GM12878 (cell line): ENCODE results near the gene SPSB2. TPM values are rescaled to one million over a fixed set of nuclear protein-coding genes. Genes with fewer than 3 reads are reported as not detected.
A peak's percentile ranks its signal among the peaks of the same experiment; 100 is the strongest.

Experiments used
- BACH1 ChIP-seq: fragments of 450-650 bp; IDR thresholded peaks from 2 replicates; pipeline ENCODE4 v1.6.1; 2017; ENCODE audit warnings: mild to moderate bottlenecking, borderline replicate concordance
- BMI1 ChIP-seq: fragments of 450-650 bp; IDR thresholded peaks from 2 replicates; pipeline ENCODE4 v1.6.1; 2016; ENCODE audit warnings: mild to moderate bottlenecking, moderate library complexity, borderline replicate concordance
- BRCA1 ChIP-seq: IDR thresholded peaks from 2 replicates; pipeline ENCODE4 v1.6.1; 2011; ENCODE audit warnings: low read depth, low read length, improper control_type of control experiment
- CHD4 ChIP-seq: fragments of 200-600 bp; sonication (generic); IDR thresholded peaks from 2 replicates; pipeline ENCODE4 v1.6.1; 2016; ENCODE audit warnings: mild to moderate bottlenecking
- EED ChIP-seq: sonication (generic); IDR thresholded peaks from 2 replicates; pipeline ENCODE4 v1.6.1; 2016; ENCODE audit warnings: antibody characterized with exemption, low read depth
- EGR1 ChIP-seq, 2 experiments: IDR thresholded peaks; 1 replicate in 1 of 2; 2 replicates in 1 of 2; pipeline ENCODE4 v1.6.1; 2011 to 2012; ENCODE audit warnings: low read depth in 2 of 2, low read length in 2 of 2, borderline replicate concordance in 1 of 2, mild to moderate bottlenecking in 1 of 2, moderate library complexity in 1 of 2
- ESRRA ChIP-seq: IDR thresholded peaks from 2 replicates; pipeline ENCODE4 v1.6.1; 2012; ENCODE audit warnings: mild to moderate bottlenecking, low read length, improper control_type of control experiment
- HDAC6 ChIP-seq: fragments of 200-600 bp; sonication (generic); IDR thresholded peaks from one replicate; pipeline ENCODE4 v1.8.0; 2017; ENCODE audit warnings: antibody characterized with exemption; ENCODE audit not compliant: unreplicated experiment
- HDGF ChIP-seq: fragments of 450-650 bp; IDR thresholded peaks from 2 replicates; pipeline ENCODE4 v1.6.1; 2016; ENCODE audit warnings: antibody characterized with exemption
- IKZF1 ChIP-seq: fragments of 450-650 bp; conservative IDR thresholded peaks from 2 replicates; pipeline ENCODE4 v1.6.1; 2017; ENCODE audit warnings: antibody characterized with exemption, mild to moderate bottlenecking
- IRF4 ChIP-seq: IDR thresholded peaks from 2 replicates; pipeline ENCODE4 v1.6.1; 2011; ENCODE audit warnings: low read depth, low read length
- KLF5 ChIP-seq: fragments of 450-650 bp; IDR thresholded peaks from 2 replicates; pipeline ENCODE4 v1.6.1; 2014; ENCODE audit warnings: mild to moderate bottlenecking; ENCODE audit not compliant: partially characterized antibody
- MEF2B ChIP-seq: fragments of 450-650 bp; IDR thresholded peaks from 2 replicates; pipeline ENCODE4 v1.6.1; 2018; ENCODE audit warnings: mild to moderate bottlenecking, moderate library complexity; ENCODE audit not compliant: partially characterized antibody, poor library complexity, severe bottlenecking
- MTA2 ChIP-seq: fragments of 450-650 bp; IDR thresholded peaks from 2 replicates; pipeline ENCODE4 v1.6.1; 2016; ENCODE audit warnings: low read depth, mild to moderate bottlenecking, moderate library complexity
- PAX5 ChIP-seq: IDR thresholded peaks from 2 replicates; pipeline ENCODE4 v1.6.1; 2011; ENCODE audit warnings: low read depth, low read length, borderline replicate concordance
- POLR2A ChIP-seq: IDR thresholded peaks from 2 replicates; pipeline ENCODE4 v1.6.1; 2011; ENCODE audit warnings: low read depth, mild to moderate bottlenecking, low read length
- POU2F2 ChIP-seq: IDR thresholded peaks from 3 replicates; pipeline ENCODE4 v1.6.1; 2011; ENCODE audit warnings: low read depth, mild to moderate bottlenecking, low read length, borderline replicate concordance
- RUNX3 ChIP-seq: IDR thresholded peaks from 2 replicates; pipeline ENCODE4 v1.6.1; 2012; ENCODE audit warnings: low read length, inconsistent platforms
- TAF1 ChIP-seq: IDR thresholded peaks from 2 replicates; pipeline ENCODE4 v1.6.1; 2011; ENCODE audit warnings: mild to moderate bottlenecking, low read depth, low read length, borderline replicate concordance
- TCF12 ChIP-seq: IDR thresholded peaks from 2 replicates; pipeline ENCODE4 v1.6.1; 2011; ENCODE audit warnings: low read depth, mild to moderate bottlenecking, low read length
- TCF3 ChIP-seq: IDR thresholded peaks from 2 replicates; pipeline ENCODE4 v1.6.1; 2012; ENCODE audit warnings: low read depth, mild to moderate bottlenecking, low read length, borderline replicate concordance; ENCODE audit not compliant: insufficient read depth
- YBX1 ChIP-seq: fragments of 450-650 bp; IDR thresholded peaks from 2 replicates; pipeline ENCODE4 v1.6.1; 2016; ENCODE audit warnings: antibody characterized with exemption
- YY1 ChIP-seq: IDR thresholded peaks from 2 replicates; pipeline ENCODE4 v1.6.1; 2011; ENCODE audit warnings: low read depth, mild to moderate bottlenecking, low read length
- ZNF207 ChIP-seq: fragments of 450-650 bp; IDR thresholded peaks from 2 replicates; pipeline ENCODE4 v1.6.1; 2014; ENCODE audit warnings: antibody characterized with exemption, mild to moderate bottlenecking, borderline replicate concordance
- ZNF217 ChIP-seq: fragments of 450-650 bp; IDR thresholded peaks from 2 replicates; pipeline ENCODE4 v1.6.1; 2017; ENCODE audit warnings: antibody characterized with exemption, mild to moderate bottlenecking
- ZNF24 ChIP-seq: fragments of 450-650 bp; IDR thresholded peaks from 2 replicates; pipeline ENCODE4 v1.6.1; 2017; ENCODE audit warnings: antibody characterized with exemption, mild to moderate bottlenecking
- polyA plus RNA-seq, 11 experiments: library from polyadenylated mRNA; depleted of rRNA in 4 of 11; unstranded in 6 of 11; stranded (reverse) in 5 of 11; fragments of >200 nt; fragmentation: Nextera tagmentation in 4 of 11; fragmentation: Illumina TruSeq in 1 of 11; extraction: Ambion mirVana in 4 of 11; extraction: Trizol in 1 of 11; gene quantifications; 1 replicate in 1 of 11; 2 replicates in 10 of 11; pipeline versions ENCODE4 v1.2.1 to v1.2.3, GENCODE V29; 2011 to 2016; ENCODE audit warnings: inconsistent platforms in 2 of 11, missing spikeins in 2 of 11, low read depth in 1 of 11
- total RNA-seq, 4 experiments: library from RNA; depleted of rRNA in 3 of 4; stranded (reverse); fragments of >200 nt in 3 of 4; fragmentation: Illumina TruSeq in 1 of 4; extraction: Trizol in 1 of 4; gene quantifications; 2 replicates each; pipeline versions ENCODE4 v1.2.1 to v1.2.3, GENCODE V29; 2013 to 2021
- TF ChIP-seq, protein P1 (sequence below): fragments of 450-650 bp; IDR thresholded peaks from 2 replicates; pipeline ENCODE4 v1.6.1; 2016; ENCODE audit warnings: mild to moderate bottlenecking
- TF ChIP-seq, protein P2 (sequence below): fragments of 150-350 bp; IDR thresholded peaks from 2 replicates; pipeline ENCODE4 v1.6.1; 2014; ENCODE audit warnings: mild to moderate bottlenecking, low read depth, low read length

SPSB2 gene
- total and polyA plus RNA-seq, 10 of the 15 experiments (the other 5 are each of a cell fraction or from before 2014, with no cell fraction given), result 0.08 to 5.6 (median 2.7) TPM

DNA sequence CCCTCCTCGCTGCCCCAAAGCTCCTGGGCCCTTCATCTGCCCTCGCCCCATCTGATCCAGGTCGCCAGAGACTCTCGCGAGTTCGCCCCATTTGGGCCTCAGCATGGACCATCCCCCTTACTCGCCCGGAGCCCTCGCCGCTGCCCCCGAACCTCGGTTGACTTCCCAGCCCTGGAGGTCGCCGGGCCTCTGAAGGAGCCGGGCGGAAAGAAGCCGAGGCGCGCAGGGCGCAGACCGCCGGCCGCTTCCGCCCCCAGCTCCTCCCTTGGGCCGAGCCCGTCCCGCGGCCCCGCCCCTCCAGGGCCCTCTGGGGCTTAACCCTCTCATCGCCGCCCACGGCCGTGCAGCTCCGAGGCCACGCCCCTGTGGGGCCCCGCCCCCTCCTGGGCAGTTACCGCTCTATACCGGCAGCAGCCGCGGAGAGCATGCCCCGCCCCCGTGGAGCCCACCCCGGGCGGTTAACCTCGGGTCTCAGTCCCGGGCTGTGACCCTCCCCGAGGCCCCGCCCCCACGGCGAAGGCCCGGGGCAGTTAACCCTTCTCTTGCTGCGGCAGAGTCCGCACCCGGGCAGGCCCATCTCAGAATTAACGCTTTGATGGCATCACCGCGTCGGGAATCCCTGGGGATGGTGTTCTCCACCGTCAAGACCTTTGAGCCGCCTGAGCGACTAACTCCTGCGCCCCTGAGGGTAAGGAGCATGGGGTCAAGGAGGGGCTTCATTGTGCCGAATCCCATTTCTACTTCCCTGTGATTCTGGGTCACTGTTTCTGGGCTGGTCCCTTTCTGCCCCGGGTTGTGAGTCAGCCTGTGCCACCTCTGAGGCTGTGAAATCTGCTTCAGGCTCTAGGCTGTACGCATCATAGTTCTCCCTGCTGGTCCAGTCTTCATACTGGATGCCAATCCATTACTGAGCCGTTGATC, at the start of gene SPSB2 (continued):
- TF ChIP-seq, protein P1, sequence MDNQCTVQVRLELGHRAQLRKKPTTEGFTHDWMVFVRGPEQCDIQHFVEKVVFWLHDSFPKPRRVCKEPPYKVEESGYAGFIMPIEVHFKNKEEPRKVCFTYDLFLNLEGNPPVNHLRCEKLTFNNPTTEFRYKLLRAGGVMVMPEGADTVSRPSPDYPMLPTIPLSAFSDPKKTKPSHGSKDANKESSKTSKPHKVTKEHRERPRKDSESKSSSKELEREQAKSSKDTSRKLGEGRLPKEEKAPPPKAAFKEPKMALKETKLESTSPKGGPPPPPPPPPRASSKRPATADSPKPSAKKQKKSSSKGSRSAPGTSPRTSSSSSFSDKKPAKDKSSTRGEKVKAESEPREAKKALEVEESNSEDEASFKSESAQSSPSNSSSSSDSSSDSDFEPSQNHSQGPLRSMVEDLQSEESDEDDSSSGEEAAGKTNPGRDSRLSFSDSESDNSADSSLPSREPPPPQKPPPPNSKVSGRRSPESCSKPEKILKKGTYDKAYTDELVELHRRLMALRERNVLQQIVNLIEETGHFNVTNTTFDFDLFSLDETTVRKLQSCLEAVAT, result no peak
- TF ChIP-seq PAX5 (peak; percentile 58; the same call in 1 of the 2 replicates), RUNX3 (no peak), IKZF1 (peak; percentile 28; the same call in 1 of the 2 replicates), HDAC6 (peak; percentile 42), ZNF24 (no peak), YY1 (0 out of 2 replicates have a peak, but pooled peaks have one; percentile 15), MEF2B (peak; percentile 78), MTA2 (no peak), CHD4 (no peak), ZNF207 (0 out of 2 replicates have a peak, but pooled peaks have one; percentile 25), POU2F2 (peak; percentile 43; the same call in 1 of the 3 replicates), EGR1 (IDR thresholded peaks at IDR 0.05; ENCODE audit: borderline replicate concordance in 1 of 2, low read depth in 2 of 2, low read length in 2 of 2) (peak in 1 of 2 experiments; percentile 79; a peak in 2 of 3 replicates), BACH1 (peak; percentile 48), TCF3 (0 out of 2 replicates have a peak, but pooled peaks have one; percentile 5), POLR2A (peak; percentile 77), YBX1 (no peak), ESRRA (no peak), ZNF217 (no peak), BMI1 (no peak), IRF4 (no peak), TAF1 (peak; percentile 39; the same call in 1 of the 2 replicates), HDGF (peak; percentile 36; the same call in 1 of the 2 replicates), KLF5 (no peak), EED (no peak), BRCA1 (0 out of 2 replicates have a peak, but pooled peaks have one; percentile 7), TCF12 (peak; percentile 45; the same call in 1 of the 2 replicates)
- TF ChIP-seq, protein P2, sequence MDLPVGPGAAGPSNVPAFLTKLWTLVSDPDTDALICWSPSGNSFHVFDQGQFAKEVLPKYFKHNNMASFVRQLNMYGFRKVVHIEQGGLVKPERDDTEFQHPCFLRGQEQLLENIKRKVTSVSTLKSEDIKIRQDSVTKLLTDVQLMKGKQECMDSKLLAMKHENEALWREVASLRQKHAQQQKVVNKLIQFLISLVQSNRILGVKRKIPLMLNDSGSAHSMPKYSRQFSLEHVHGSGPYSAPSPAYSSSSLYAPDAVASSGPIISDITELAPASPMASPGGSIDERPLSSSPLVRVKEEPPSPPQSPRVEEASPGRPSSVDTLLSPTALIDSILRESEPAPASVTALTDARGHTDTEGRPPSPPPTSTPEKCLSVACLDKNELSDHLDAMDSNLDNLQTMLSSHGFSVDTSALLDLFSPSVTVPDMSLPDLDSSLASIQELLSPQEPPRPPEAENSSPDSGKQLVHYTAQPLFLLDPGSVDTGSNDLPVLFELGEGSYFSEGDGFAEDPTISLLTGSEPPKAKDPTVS, result no peak
